ENCODE results near the gene PHKB. TPM values are rescaled to one million over a fixed set of nuclear protein-coding genes. Genes with fewer than 3 reads are reported as not detected.

PHKB gene
- total RNA-seq, 4 donors from 2014 or later, result 71.4 to 114 (median 90.1) TPM

DNA sequence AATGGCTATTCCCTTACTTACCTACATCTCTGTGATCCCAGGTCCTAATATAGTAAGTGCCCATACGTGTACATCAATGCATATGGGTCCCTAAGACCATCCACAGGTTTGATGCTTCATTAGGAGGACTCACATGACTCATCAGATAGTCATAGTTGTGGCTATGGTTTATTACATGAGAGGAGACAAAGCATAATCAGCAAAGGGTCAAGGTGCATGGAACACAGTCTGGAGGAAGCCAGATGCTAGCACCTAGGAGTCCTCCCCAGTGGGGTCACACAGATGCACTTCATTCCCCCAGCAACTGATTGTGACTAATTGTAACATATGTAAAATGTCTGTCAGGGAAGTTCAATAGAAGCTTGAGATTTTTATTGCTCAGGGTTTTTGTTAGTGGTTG lies 42.8 kb downstream of the PHKB start:
- TF ChIP-seq, protein P1, sequence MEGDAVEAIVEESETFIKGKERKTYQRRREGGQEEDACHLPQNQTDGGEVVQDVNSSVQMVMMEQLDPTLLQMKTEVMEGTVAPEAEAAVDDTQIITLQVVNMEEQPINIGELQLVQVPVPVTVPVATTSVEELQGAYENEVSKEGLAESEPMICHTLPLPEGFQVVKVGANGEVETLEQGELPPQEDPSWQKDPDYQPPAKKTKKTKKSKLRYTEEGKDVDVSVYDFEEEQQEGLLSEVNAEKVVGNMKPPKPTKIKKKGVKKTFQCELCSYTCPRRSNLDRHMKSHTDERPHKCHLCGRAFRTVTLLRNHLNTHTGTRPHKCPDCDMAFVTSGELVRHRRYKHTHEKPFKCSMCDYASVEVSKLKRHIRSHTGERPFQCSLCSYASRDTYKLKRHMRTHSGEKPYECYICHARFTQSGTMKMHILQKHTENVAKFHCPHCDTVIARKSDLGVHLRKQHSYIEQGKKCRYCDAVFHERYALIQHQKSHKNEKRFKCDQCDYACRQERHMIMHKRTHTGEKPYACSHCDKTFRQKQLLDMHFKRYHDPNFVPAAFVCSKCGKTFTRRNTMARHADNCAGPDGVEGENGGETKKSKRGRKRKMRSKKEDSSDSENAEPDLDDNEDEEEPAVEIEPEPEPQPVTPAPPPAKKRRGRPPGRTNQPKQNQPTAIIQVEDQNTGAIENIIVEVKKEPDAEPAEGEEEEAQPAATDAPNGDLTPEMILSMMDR (IDR thresholded peaks at IDR 0.05; ENCODE audit: low read depth), result no peak

- TF ChIP-seq, protein P1 (IDR thresholded peaks at IDR 0.05; ENCODE audit: low read depth), result no peak
These were observed 43.5 kb downstream of the PHKB start for GRCh38 chr16:47504599-47504998.

GRCh38 chr16:47506800-47507199 lies 45.7 kb downstream of the PHKB start:
- TF ChIP-seq, protein P1 (IDR thresholded peaks at IDR 0.05; ENCODE audit: low read depth), result no peak

- TF ChIP-seq, protein P1 (IDR thresholded peaks at IDR 0.05; ENCODE audit: low read depth), result no peak
These were observed 46.6 kb downstream of the PHKB start for GRCh38 chr16:47507701-47508100.

GRCh38 chr16:47511882-47512281 lies 50.8 kb downstream of the PHKB start:
- TF ChIP-seq, protein P1 (IDR thresholded peaks at IDR 0.05; ENCODE audit: low read depth), result no peak

- TF ChIP-seq, protein P1 (IDR thresholded peaks at IDR 0.05; ENCODE audit: low read depth), result no peak
These were observed 57.9 kb downstream of the PHKB start for GRCh38 chr16:47519037-47519436.

GRCh38 chr16:47519546-47519945 lies 58.4 kb downstream of the PHKB start:
- TF ChIP-seq, protein P1 (IDR thresholded peaks at IDR 0.05; ENCODE audit: low read depth), result no peak
